Erythroblast (primary cell): ENCODE measurements around the gene DISP3.

Experiments used
- DNase-seq, 2 experiments: peaks; one replicate each; lab custom pipeline; 2025; lab: John Stamatoyannopoulos, UW
- GATA1 ChIP-seq: IDR thresholded peaks from 2 replicates; pipeline ENCODE4 v1.6.1; 2011; ENCODE audit warnings: low read depth, mild to moderate bottlenecking, control low read depth, low read length, moderate library complexity
- POLR2A ChIP-seq: IDR thresholded peaks from 2 replicates; pipeline ENCODE4 v1.6.1; 2011; ENCODE audit warnings: mild to moderate bottlenecking, low read length

DISP3 gene

DNA sequence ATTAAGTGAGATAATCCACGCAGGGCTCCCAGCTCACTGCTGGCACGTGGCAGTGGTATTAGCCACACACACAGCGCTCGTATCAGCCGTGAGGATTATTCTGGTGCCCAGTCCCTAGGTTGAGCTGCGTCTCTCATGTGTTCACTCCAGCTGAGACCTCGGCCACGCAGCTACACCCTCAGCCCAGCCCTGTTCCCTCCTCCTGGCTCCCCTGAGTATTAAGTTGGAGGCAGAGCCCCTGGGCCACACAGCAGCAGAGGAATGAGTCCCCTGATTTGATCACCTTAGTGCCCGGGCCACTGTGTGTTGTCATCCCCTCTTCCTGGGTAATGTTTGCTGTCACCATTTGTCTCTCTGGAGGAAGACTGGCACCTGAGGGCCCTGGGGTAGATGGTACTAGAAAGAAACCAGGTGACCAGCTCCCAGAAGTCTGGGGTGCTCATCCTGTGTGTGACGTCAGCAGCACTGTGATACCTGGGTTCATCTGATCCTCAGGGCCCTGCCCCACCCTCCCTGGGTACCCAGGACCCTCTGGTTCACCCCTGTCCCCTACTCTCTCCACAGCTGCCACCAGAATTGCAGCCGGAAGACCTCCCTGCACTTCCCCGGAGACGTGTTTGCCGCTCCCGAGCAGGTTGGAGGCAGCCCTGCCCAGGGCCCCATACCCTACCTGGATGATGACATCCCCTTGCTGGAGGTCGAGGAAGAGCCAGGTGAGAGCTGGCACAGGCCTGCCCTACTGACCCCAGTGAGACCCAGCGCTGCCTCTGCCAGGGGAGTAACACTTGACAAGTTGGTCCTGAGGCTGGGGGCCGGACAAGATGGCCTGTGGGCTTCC is 40.1 kb downstream of the DISP3 start:
- DNase-seq: no peak
- TF ChIP-seq GATA1 (no peak), POLR2A (no peak)

DNA sequence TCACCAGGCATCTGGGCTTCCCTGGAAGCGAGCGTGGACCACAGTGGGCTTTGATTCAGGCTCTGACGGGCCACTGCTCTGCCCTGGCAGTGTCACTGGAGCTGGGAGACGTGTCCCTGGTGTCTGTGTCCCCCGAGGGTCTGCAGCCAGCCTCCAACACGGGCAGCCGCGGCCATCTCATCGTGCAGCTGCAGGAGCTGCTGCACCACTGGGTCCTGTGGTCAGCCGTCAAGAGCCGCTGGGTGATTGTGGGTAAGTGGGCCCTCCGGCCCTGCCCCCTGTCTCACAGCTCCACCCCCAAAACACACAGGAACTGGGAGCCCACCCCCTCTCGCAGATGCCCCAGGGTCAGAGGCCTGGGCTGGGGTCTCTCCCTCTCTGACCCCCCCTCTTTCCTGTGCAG is 40.7 kb downstream of the DISP3 start:
- no peak for TF ChIP-seq GATA1
- no peak for DNase-seq

DNA sequence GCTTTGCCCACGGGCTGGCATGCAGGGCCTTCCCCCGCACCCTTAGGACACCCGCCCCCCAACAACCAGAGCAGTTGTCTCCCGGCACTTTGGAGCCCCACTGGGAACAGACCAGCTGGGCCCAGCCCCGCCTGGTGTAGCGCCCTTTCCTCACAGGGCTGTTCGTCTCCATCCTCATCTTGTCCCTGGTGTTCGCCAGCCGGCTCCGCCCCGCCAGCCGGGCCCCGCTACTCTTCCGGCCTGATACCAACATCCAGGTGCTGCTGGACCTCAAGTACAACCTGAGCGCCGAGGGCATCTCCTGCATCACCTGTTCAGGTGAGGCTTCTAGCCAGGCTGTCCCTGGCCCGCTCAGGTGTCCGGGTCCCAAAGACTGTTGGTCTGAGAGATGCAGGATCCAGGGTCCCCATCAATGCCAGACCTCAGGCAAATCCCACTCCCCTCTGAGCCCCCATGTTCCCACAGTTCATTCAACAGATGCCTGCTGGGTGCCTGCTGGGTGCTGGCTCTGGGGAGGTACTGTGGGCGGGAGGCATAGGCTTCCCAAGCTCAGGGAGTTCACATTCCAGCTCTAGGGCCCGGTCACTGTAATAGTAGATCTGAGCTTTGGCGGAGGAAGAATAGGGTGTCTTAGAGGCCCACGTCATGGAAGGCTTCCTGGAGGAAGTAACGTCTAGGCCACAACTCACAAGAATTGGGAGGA is 41.7 kb downstream of the DISP3 start:
- no peak for DNase-seq
- TF ChIP-seq GATA1: no peak
- TF ChIP-seq POLR2A: no peak

DNA sequence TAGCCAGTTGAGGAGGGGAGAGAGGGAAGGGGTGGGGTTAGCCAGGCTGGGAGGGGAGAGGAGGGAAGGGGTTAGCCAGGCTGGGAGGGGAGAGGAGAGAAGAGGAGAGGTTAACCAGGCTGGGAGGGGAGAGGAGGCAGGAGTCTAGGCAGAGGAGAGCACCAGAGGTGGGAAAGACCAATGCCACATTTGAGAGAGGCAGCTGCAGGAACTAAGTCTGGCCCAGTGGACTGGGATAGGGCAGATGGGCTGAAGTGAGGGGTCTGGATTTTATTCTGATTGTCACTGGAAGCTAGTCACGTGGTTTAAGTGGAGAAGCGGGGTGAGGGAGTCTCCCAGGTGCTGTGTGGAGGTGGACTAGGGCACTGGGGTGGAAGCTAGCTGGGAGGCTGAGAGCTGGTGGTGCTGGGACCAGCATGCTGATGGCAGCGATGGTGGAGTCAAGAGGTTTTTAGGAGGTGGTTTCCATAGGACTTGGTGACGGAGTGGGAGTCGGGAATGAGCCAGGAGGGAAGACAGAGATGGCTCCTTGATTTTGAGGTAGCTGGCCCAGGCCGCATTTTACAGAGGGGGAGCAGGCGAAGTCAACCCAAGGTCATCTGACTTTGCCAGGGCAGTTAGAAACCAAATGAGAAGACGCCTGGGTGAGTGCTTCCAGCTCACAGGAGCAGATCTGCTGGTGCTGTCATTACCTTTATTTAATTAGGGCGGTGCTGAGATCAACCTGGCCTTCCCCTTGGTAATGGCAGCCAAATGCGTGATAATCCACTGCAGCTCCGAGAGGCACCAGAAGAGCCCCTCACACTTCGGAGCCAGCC is 42.8 kb downstream of the DISP3 start:
- DNase-seq: no peak
- TF ChIP-seq POLR2A (no peak), GATA1 (no peak)

DNA sequence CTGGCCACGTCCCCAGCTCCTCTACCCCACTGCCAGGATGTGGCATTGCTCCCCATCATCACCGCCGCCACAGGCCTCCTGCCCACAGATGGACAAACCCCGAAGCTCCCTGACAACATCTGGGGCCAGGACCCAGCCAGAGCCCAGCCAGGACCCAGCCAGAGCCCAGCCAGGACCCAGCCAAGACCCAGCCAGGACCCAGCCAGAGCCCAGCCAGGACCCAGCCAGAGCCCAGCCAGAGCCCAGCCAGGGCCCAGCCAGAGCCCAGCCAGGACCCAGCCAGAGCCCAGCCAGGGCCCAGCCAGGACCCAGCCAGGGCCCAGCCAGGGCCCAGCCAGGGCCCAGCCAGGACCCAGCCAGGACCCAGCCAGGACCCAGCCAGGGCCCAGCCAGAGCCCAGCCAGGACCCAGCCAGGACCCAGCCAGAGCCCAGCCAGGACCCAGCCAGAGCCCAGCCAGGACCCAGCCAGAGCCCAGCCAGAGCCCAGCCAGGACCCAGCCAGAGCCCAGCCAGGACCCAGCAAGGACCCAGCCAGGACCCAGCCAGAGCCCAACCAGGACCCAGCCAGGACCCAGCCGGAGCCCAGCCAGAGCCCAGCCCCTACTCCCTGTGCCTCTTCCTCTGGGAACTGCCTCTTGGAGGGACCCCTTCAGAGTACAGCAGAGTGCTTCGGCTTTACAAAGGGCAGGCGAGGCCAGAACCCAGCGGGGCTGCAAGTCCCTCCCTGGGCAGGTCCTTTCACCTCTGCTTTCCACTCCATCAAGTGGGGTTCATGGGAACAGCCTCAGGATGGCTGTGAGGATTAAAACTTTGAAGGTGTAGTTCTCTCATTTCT is 43.7 kb downstream of the DISP3 start:
- no peak for TF ChIP-seq GATA1
- no peak for TF ChIP-seq POLR2A
- DNase-seq: no peak

DNA sequence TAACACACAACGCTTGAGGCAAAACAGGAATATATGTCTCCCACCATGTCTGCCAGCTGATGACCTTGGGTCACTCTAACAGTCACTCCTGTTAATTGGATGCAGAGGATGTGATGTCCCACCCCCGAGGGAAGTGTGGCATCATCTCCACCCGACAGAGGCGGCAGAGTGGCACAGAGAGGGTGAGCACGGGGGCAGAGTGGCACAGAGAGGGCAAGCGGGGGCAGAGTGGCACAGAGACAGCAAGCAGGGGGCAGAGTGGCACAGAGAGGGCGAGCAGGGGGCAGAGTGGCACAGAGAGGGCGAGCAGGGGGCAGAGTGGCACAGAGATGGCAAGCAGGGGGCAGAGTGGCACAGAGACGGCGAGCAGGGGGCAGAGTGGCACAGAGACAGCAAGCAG is 44.3 kb downstream of the DISP3 start:
- TF ChIP-seq POLR2A (no peak), GATA1 (no peak)
- DNase-seq: no peak

DNA sequence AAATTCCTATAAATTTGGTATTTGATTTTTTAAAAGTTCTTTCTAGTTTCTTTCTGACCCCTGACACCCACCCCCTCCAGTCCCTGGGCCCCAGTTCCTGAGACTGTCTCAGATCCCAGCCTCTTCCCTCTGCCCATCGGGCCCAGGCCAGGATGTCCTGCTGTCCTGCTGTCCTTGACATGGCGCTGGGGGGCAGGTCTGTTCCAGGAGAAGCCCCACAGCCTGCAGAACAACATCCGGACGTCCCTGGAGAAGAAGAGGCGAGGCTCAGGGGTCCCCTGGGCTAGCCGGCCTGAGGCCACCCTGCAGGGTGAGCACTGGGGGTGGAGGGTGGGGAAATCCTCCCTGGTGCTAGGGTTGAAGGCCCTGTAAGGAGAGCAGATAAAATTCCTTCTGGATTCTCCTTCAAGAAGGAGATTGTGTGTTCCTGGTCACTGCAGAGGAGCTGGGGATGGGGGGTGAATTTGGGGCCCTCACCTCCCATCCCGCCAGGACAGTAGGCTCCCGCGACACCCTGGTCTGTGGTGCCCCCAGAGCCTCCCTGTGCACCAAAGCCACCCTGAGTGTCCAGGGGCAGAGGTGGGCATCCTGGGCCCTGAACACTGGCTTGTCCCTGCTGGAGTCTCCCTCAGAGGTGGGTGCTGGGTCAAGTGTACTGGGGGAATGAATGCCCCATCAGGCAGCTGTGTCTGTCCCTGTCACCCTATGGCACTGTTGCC is 45.0 kb downstream of the DISP3 start:
- TF ChIP-seq POLR2A (no peak), GATA1 (no peak)
- DNase-seq: no peak

DNA sequence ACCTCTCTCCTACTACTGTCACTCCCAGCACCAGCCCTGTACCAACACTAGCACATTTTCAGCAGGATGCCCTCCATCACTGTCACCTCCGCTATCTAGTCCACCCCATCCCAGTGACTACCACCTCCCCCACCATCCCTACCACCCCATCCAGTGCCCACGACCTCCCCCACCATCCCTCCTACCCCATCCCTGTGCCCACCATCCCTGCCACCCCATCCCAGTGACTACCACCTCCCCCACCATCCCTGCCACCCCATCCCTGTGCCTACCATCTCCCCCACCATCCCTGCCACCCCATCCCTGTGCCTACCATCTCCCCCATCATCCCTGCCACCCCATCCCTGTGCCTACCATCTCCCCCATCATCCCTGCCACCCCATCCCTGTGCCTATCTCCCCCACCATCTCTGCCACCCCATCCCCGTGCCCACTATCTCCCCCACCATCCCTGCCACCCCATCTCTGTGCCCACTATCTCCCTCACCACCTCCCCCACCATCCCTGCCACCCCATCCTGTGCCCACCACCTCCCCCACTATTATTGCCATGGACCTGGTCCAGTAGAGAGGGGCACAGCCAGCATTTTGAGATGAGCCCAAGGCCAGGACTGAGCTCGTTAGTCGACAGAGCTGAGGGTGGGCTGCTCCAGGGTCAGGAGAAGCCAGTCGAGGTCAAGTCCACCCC is 45.7 kb downstream of the DISP3 start:
- no peak for TF ChIP-seq POLR2A
- no peak for DNase-seq

DNA sequence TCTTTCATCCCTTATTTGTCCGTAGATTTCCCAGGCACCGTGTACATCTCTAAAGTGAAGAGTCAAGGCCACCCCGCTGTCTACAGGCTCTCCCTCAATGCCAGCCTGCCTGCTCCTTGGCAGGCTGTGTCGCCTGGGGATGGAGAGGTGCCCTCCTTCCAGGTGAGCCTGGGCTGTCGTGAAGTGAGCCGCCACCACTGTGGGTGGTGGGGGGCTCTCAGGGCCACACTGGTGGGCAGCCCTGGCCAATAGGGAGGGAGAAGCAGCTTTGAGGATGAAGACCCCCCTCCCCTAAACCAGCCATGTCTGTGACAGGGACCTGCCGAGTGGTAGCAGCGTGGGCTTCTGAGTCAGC is 46.2 kb downstream of the DISP3 start:
- no peak for DNase-seq
- TF ChIP-seq POLR2A (no peak), GATA1 (no peak)

DNA sequence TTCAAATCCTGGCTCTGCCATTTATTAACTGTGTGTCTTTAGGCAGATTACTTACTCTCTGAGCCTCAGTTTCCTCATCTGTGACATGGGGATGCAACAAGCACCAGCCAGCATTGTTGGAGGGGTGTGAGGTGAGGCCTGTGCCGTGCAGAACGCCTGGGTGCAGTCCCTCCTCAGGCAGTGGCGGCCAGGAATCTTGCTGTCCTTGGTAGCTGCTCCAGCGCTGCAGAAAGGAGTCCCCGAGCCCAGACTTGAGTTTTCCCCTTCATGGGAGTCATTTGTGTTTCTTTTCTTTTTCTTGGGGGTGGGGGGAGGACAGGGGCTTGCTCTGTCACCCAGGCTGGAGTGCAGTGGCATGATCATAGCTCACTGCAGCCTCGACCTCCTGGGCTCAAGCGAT is 46.6 kb downstream of the DISP3 start:
- TF ChIP-seq POLR2A (no peak), GATA1 (no peak)
- no peak for DNase-seq

DNA sequence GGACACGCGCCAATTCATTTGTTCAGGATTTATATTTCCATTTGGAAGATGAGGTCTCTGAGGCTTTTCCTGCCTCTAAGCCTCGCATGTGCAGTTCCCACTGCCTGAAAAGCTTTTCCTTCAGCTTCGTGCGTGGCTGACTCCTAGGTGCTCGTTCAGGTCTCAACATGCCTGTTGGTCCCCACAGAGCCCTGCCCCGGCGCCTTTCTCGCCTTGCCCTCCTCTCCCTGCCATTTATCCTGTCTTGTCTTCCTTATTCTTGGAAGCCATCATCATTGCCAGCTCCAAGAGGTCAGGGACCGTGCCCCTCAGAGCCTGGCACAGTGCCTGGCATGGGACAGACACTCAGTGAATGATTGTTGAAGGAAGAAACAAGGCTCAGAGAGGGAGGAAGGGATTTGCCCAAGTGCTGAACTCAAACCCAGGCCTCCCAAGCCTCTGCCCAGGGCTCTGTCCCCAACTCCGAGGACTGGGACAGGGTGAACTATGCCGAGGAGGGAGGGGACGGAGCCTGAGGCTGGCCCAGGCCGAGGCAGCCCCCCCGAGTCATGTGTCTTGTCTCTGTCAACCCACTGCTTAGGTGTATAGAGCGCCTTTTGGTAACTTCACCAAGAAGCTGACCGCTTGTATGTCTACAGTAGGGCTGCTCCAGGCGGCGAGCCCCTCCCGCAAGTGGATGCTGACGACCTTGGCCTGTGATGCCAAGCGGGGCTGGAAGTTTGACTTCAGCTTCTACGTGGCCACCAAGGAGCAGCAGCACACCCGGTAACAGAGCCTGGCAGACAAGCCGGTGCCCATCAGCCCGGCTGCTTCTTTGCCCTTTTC is 47.3 kb downstream of the DISP3 start:
- TF ChIP-seq POLR2A: no peak
- TF ChIP-seq GATA1: no peak
- DNase-seq: no peak
